Hepatocyte (in vitro differentiated cells): ENCODE data around the gene PRRX1. TPM values are rescaled to one million over a fixed set of nuclear protein-coding genes. Genes with fewer than 3 reads are reported as not detected.
A peak's percentile ranks its signal among the peaks of the same experiment; 100 is the strongest.

Experiments
- DNase-seq: peaks from one replicate; pipeline ENCODE4 v3.0.0-alpha.2; 2016; ENCODE audit warnings: low spot score
- H2AFZ ChIP-seq: fragments of 200-600 bp; sonication (generic); 2 replicates; pipeline ENCODE4 v1.6.0; 2016; ENCODE audit warnings: antibody characterized with exemption, mild to moderate bottlenecking
- H3K27ac ChIP-seq: fragments of 200-600 bp; sonication (generic); 2 replicates; pipeline ENCODE4 v1.5.1; 2016; ENCODE audit warnings: mild to moderate bottlenecking
- H3K27me3 ChIP-seq: fragments of 200-600 bp; sonication (generic); 2 replicates; pipeline ENCODE4 v1.6.1; 2016
- H3K36me3 ChIP-seq: fragments of 200-600 bp; sonication (generic); replicated peaks from 2 replicates; pipeline ENCODE4 v1.5.1; 2016; ENCODE audit warnings: low read depth; ENCODE audit not compliant: insufficient read depth
- H3K4me1 ChIP-seq: fragments of 200-600 bp; sonication (generic); 2 replicates; pipeline ENCODE4 v1.5.1; 2016; ENCODE audit warnings: mild to moderate bottlenecking, moderate library complexity; ENCODE audit not compliant: insufficient read depth
- H3K4me2 ChIP-seq: fragments of 200-600 bp; sonication (generic); 2 replicates; pipeline ENCODE4 v1.6.0; 2016
- H3K4me3 ChIP-seq: fragments of 200-600 bp; sonication (generic); 2 replicates; pipeline ENCODE4 v1.5.1; 2016; ENCODE audit warnings: mild to moderate bottlenecking
- H3K79me2 ChIP-seq: fragments of 200-600 bp; sonication (generic); 2 replicates; pipeline ENCODE4 v1.6.0; 2017; ENCODE audit warnings: mild to moderate bottlenecking
- H3K9me2 ChIP-seq: fragments of 200-600 bp; sonication (generic); replicated peaks from 2 replicates; pipeline ENCODE4 v1.6.0; 2017; ENCODE audit warnings: mild to moderate bottlenecking; ENCODE audit not compliant: insufficient read depth
- H3K9me3 ChIP-seq: fragments of 200-600 bp; sonication (generic); 2 replicates; pipeline ENCODE4 v1.5.1; 2016; ENCODE audit warnings: low read depth, mild to moderate bottlenecking
- H4K20me1 ChIP-seq: fragments of 200-600 bp; sonication (generic); 2 replicates; pipeline ENCODE4 v1.6.0; 2016; ENCODE audit warnings: mild to moderate bottlenecking; ENCODE audit not compliant: insufficient read depth, poor library complexity, severe bottlenecking
- CTCF ChIP-seq: fragments of 200-600 bp; sonication (generic); IDR thresholded peaks from 2 replicates; pipeline ENCODE4 v1.5.1; 2016; ENCODE audit warnings: antibody characterized with exemption, mild to moderate bottlenecking; ENCODE audit not compliant: poor library complexity
- EZH2 ChIP-seq: fragments of 200-600 bp; sonication (generic); IDR thresholded peaks from 2 replicates; pipeline ENCODE4 v1.6.1; 2016; ENCODE audit warnings: antibody characterized with exemption, mild to moderate bottlenecking, borderline replicate concordance
- EZH2phosphoT487 ChIP-seq: fragments of 200-600 bp; sonication (generic); IDR thresholded peaks from one replicate; pipeline ENCODE4 v1.6.1; 2018; ENCODE audit warnings: antibody characterized with exemption, mild to moderate bottlenecking, low read depth, moderate library complexity; ENCODE audit not compliant: unreplicated experiment, severe bottlenecking
- WGBS: methylation state at CpG from one replicate; pipeline ENCODE4 v1.1.6; 2016; ENCODE audit warnings: low lambda C conversion rate; ENCODE audit errors: missing lambda C conversion rate; 5-methylcytosine and 5-hydroxymethylcytosine counted together
- polyA plus RNA-seq: library from polyadenylated mRNA; unstranded; fragments of >200 nt; fragmentation: Nextera tagmentation; extraction: Ambion mirVana; gene quantifications from 2 replicates; pipeline ENCODE4 v1.2.1, GENCODE V29; 2016
- total RNA-seq: library from RNA; depleted of rRNA; stranded (reverse); fragments of >200 nt; gene quantifications from 2 replicates; pipeline ENCODE4 v1.2.3, GENCODE V29; 2014

Gene PRRX1
- total and polyA plus RNA-seq, 2 experiments from 2014 or later, result 9.8 to 42.3 TPM

GRCh38 chr1:170697316-170697715, 33.4 kb downstream of the PRRX1 start:
- Histone ChIP-seq H3K27ac (no peak overlapping the region), H3K9me2 (no peaks in the 10 kb centered on the region), H3K4me2 (peak overlapping the region; percentile 42), H3K4me3 (no peak overlapping the region), H3K9me3 (no peaks in the 10 kb centered on the region), H3K4me1 (peaks cover 31% of the 10 kb centered on the region), H2AFZ (no peak overlapping the region), H3K79me2 (peaks cover 2% of the 10 kb centered on the region), H4K20me1 (peaks cover 7% of the 10 kb centered on the region), H3K27me3 (no peaks in the 10 kb centered on the region), H3K36me3 (no peaks in the 10 kb centered on the region)
- TF ChIP-seq EZH2 (no peak), CTCF (no peak), EZH2phosphoT487 (no peak)
- no peak for DNase-seq

DNA sequence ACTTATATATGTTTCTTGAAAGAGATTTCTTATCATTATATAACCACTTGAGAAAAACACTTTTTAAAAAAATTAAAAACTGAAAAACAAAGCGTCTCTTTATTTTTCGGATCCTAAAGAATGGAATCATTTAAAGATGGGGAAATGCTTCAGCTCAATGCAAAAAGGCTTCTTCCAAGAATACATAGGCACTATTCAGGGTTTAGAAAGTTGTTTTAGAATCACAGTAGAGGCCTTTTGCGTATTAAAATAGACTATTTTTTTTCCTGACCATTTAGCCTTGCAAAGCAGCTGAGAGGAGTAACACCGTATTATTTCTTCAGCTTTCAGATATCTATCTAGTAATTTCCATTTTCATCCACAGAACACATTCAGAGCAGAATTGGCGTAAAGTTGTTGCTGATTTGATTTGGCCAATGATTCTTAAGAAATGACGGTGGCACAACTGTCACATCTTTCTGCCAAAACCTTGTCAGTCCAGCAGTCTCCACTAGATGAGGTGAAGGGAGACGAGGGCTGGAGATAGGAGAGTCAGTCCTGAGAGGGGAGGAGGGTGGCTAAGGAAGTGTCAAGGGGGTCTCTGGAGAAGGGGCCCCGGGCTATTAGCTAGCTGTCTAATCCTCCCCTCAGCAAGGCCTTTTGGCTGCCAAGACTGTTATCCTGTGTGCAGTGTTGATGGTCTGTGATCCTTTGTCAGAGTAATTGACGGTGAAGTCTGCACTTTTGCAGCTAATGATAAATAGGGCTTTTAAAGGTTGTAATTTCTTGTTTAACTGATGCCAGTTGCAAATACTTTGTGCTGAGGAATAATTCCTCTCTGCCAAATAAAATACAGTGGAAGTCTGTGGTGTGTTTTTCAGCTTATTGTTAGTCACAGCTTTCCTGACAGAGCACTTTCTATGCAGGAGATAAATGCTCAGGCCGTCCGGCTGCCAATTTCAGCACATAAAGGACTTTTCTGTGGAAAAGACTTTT, 34.7 kb downstream of the PRRX1 start:
- Histone ChIP-seq H3K36me3 (no peaks in the 10 kb centered on the region), H3K79me2 (peaks cover 2% of the 10 kb centered on the region), H3K4me2 (peak overlapping the region; percentile 32), H3K9me3 (no peaks in the 10 kb centered on the region), H3K27me3 (no peaks in the 10 kb centered on the region), H3K4me3 (no peak overlapping the region), H2AFZ (no peak overlapping the region), H4K20me1 (peaks cover 3% of the 10 kb centered on the region), H3K9me2 (no peaks in the 10 kb centered on the region), H3K4me1 (peaks cover 31% of the 10 kb centered on the region), H3K27ac (peak overlapping the region; percentile 35)
- DNase-seq, result no peak
- 60% methylated on average over 11 of the region's 11 CpGs for WGBS
- no peak for TF ChIP-seq EZH2phosphoT487
- TF ChIP-seq CTCF, result no peak
- no peak for TF ChIP-seq EZH2

DNA sequence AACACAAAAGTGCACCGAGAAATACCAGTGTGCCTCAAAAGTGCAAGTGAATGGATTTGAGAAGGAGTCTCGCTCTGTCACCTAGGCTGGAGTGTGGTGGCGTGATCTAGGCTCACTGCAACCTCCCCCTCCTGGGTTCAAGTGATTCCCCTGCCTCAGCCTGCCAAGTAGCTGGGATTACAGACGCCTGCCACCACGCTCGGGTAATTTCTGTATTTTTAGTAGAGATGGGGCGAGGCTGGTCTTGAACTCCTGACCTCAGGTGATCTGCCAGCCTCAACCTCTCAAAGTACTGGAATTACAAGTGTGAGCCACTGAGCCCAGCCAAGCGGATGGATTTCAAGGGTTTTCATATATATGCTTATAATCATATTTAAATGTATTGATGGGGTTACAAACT, 35.8 kb downstream of the PRRX1 start:
- no peak for TF ChIP-seq EZH2phosphoT487
- no peak for TF ChIP-seq CTCF
- no peak for TF ChIP-seq EZH2
- Histone ChIP-seq H3K79me2 (peaks cover 5% of the 10 kb centered on the region), H3K4me3 (no peak overlapping the region), H3K4me1 (peaks cover 21% of the 10 kb centered on the region), H3K4me2 (no peak overlapping the region), H3K27ac (peak overlapping the region; percentile 57), H3K9me3 (no peaks in the 10 kb centered on the region), H3K27me3 (no peaks in the 10 kb centered on the region), H3K9me2 (no peaks in the 10 kb centered on the region), H2AFZ (no peak overlapping the region), H3K36me3 (no peaks in the 10 kb centered on the region), H4K20me1 (peaks cover 9% of the 10 kb centered on the region)
- 92% methylated on average over 8 of the region's 8 CpGs for WGBS
- DNase-seq, result no peak
